ENCODE measurements around the gene PHF19.

- no peak for TF ChIP-seq EZH2 (IDR thresholded peaks at IDR 0.05; ENCODE audit: borderline replicate concordance, low read depth, low read length, severe bottlenecking)
- no peak for TF ChIP-seq CTCF (IDR thresholded peaks at IDR 0.05; ENCODE audit: extremely low read depth in 1 of 2, insufficient read depth in 1 of 2, low read depth in 1 of 2, low read length in 2 of 2)
- TF ChIP-seq MYC (IDR thresholded peaks at IDR 0.05; ENCODE audit: low read depth, low read length), result no peak
- no peak for TF ChIP-seq POLR2AphosphoS5 (IDR thresholded peaks at IDR 0.05; ENCODE audit: insufficient read depth, low read depth, low read length)
- no peak for TF ChIP-seq POLR2A (IDR thresholded peaks at IDR 0.05; ENCODE audit: low read depth, low read length)
- no peak for TF ChIP-seq MAX (IDR thresholded peaks at IDR 0.05; ENCODE audit: insufficient read depth, insufficient read length)
- TF ChIP-seq JUN (IDR thresholded peaks at IDR 0.05; ENCODE audit: borderline replicate concordance, insufficient read depth, insufficient read length, low read depth), result no peak
- no peak for TF ChIP-seq GATA2 (IDR thresholded peaks at IDR 0.05; ENCODE audit: insufficient read depth, insufficient read length, low read depth, low read length)
- no peak for TF ChIP-seq FOS (IDR thresholded peaks at IDR 0.05; ENCODE audit: borderline replicate concordance, insufficient read depth, low read length)
Measured at GRCh38 chr9:120875195-120875565, 1.8 kb downstream of the PHF19 start.
